GM12872 (cell line): ENCODE measurements around the gene VIT.

Experiments used
- TF ChIP-seq, protein P1 (sequence below): IDR thresholded peaks from 3 replicates; pipeline ENCODE4 v1.5.1; 2011; ENCODE audit warnings: low read depth, mild to moderate bottlenecking, low read length, moderate library complexity; ENCODE audit not compliant: insufficient read depth

Gene VIT

DNA sequence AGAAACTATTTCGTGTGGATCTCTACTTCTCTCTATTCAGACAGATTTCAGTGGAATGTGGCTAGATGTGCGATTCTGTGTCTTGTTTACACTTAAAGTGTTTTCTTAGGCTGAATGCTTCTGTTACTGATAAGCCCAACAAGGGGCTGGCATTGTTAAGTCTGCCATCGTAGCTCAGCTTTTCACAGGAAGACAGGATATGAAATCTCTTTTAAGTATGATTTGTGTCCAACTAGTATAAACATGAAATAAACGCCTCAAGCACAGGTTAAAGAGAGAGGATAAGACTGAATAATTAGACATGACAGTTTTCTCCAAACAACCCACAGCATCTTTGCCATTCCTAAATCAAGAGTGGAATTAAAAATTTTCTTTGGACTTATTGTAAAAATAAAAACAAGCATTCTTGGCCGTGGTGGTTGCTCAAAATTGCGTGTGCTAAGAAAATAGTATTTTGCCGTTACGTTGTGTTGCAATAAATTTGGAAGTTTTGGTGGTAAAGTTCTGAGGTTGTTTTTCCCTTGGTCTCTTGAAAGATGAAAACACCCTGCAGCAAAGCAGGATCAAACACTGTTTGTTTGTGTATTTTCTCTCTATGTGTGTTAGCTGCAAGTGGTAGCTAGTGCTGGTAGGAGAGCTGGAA is 1.0 kb downstream of the VIT start:
- TF ChIP-seq, protein P1, sequence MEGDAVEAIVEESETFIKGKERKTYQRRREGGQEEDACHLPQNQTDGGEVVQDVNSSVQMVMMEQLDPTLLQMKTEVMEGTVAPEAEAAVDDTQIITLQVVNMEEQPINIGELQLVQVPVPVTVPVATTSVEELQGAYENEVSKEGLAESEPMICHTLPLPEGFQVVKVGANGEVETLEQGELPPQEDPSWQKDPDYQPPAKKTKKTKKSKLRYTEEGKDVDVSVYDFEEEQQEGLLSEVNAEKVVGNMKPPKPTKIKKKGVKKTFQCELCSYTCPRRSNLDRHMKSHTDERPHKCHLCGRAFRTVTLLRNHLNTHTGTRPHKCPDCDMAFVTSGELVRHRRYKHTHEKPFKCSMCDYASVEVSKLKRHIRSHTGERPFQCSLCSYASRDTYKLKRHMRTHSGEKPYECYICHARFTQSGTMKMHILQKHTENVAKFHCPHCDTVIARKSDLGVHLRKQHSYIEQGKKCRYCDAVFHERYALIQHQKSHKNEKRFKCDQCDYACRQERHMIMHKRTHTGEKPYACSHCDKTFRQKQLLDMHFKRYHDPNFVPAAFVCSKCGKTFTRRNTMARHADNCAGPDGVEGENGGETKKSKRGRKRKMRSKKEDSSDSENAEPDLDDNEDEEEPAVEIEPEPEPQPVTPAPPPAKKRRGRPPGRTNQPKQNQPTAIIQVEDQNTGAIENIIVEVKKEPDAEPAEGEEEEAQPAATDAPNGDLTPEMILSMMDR: no peak

DNA sequence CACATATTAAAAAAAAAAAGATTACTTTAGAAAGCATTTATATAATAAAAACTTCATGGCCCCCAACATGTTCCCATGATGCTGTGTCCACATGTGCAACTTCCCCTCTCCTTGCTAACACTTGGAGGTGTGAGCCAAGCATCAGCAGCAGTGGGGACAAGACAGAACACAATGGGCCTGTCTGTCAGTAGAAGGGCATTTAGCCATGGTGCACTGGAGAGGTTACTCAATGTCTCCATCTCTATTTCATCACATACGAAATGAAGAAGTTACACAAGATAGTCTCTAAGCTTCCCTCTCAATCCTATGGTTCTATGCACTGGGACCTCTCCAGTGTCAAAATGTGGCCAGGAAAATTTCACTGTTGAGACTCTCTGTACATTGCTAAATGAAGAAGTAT is 2.5 kb downstream of the VIT start:
- TF ChIP-seq, protein P1: no peak

DNA sequence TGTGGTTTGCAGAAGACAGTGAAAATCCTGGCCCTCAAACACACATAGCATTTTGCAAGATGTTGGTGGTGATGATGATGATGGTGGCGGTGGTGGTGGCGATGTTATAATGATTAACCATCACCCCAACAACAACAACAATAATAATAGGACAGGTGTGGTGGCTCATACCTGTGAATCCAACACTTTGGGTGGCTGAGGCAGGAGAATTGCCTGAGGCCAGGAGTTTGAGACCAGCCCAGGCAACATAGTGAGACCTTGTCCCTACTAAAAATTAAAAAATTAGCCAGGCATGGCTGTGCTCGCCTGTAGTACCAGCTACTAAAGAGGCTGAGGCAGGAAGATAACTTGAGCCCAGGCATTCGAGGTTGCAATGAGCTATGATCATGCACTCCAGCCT is 3.8 kb downstream of the VIT start:
- TF ChIP-seq, protein P1: no peak

DNA sequence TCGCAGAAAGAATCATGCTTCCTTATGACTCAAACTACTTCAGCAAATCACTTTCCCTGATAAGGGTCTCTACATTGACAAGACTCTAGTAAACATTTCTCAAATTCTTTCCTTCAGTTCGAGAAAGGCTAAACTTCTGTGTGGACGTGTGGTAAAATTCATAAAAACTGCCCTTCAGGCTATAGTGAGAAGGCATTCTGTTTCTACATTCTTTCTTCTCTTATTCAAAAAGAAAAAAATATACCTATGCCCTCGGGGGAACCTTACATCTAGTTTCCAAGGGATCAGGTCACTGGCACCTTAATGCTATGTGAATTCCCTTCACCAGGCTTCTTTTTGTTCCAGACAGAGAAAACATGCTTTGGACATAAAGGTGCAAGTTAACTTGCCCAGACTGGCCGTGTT is 4.9 kb downstream of the VIT start:
- TF ChIP-seq, protein P1: no peak

DNA sequence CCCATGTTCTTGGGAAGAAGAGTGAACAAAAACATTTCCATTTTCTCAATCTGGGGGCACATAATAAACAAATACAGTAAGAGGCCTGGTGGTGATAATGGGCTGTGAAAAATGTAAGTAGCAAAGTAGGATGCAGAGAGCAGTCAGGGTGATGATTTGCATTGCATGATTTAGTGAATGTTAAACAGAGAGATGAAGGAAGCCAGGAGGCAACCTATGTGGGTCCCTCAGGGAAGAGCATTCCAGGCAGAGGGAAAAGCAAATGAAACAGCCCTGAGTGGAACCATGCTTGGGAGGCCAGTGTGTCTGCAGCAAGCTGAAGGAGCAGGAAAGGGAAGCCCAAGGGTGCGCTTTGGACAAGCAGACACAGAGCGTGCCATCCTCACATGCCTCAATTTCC is 5.4 kb downstream of the VIT start:
- TF ChIP-seq, protein P1: no peak

DNA sequence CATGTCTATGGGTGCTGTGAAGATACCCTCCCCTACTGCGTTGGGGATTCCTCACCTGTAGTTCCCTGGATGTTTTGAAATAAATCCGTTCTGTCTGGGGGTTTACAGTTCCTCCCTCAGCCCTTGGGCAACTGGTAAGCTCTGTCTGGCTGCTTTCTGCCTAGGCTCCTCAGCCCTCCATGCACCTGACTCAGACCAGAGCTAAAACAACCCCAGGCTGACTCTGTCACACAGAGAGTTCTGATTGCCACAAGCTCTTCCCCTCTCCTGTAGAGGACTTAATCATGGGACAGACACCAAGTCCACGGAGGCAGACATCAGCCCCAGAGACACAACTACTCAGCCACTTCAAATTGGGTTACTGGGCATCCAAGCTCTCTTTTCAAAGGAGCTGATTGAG is 6.3 kb downstream of the VIT start:
- TF ChIP-seq, protein P1: no peak

DNA sequence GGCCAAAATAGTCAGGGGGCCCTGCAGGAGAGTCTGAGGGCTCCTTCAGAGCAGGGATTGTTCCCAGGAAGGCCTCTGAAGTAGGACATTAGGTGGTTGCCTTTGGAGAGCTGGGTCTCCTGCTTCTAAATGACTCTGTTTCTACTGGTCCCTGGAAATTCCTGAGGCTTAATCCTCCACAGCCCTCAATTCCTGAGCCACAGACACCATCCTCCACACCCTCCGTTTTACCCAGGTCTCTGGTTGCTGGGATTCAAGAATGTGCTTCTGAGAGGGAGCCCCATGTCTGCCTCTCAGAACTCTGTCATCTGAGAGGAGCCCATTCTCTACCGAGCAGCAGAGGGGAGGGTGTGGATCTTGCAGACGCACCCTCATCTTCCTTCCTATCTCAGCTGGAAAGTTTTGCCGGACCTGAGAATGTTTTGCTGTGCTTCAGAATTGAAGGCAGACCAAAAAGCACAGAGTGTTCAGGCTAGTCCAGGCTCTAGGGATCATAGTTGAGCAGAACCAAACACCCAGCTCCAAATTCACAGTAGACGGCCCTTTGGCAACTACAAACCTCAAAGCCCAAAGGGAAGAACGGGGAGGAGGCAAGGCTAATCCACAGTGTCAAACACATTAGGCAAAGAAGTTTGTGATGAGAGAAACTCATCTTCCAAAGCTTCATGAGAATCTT is 8.1 kb downstream of the VIT start:
- TF ChIP-seq, protein P1: no peak
